ENCODE measurements around the gene LRRC10B.

DNA sequence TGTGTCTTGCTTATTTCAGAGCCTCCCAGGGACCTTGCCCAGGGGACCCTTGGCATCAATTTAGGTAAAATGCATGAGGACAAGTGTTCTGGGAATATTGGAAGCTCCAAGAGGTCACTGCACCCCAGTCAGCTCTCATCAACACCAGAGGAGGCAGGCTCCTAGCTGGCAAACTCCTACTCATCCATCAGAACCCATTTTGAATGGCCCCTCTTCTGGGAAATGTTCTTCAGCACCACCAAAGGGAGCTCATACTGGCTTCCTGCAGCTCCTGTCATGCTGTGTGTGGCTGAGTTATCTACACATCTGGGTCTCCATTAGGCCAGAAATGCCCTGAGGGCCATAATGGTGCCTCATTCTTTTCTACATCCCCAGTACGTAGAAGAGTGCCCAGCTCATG lies 17.7 kb downstream of the LRRC10B start:
- TF ChIP-seq CTCF (conservative IDR thresholded peaks at IDR 0.05 in 1 of 2, IDR thresholded peaks at IDR 0.05 in 1 of 2; ENCODE audit: extremely low read depth in 1 of 2, insufficient read depth in 1 of 2, low read depth in 1 of 2, low read length in 2 of 2) (no peak), EZH2 (IDR thresholded peaks at IDR 0.05; ENCODE audit: borderline replicate concordance, low read length) (no peak)
